HG02938 (cell line): ENCODE results near the gene F2R.
"Not testable (repeated sequence)": the region's sequence is repeated elsewhere in the genome, so short reads cannot be mapped to it uniquely, and the experiment has no call there.

Source experiments
- ATAC-seq: cut with Tn5 transposase; IDR thresholded peaks from one replicate; pipeline ENCODE4 v1.9.1; 2021; ENCODE audit warnings: mild to moderate bottlenecking, moderate library complexity; ENCODE audit not compliant: unreplicated experiment

The F2R gene

DNA sequence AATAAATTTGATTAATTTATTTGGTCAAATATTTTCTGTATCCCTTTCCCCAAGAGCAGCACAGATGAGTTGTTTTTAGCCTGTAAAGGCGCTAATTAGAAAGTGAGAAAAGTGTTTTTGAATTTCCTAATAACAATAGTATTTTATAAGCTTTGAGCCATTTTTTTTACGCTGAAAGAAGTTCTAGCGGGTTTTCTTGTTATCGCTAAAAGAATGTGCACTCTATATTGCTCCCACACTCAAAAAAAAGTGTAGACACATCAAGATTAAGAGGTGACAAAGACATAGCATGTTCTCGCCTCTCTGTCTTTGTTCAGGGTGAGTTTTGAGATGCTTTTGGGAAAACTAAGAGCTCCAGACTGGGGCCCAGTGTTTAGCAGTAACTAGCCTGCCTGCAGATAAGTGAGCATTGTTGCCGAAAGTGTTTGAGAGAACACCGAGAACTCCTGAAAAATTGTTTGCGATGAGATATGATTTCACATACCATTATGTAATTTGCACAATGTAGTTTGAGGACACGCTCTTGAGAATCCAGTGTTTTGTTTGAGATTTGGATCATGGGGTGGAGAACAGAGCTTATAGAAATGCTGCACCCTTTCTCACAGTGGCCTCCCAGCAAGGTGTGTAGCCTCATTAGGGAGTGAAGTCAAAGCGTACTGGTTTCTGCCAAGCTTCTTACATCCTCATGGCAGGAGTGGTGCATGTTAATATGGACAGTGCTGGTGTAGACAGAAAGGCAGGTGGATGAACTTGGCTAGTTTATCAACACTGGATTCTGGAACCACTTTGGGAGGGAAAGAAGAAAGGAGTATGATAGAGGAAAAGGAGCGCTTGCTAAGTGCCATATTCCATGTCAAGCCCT lies 1.5 kb downstream of the F2R start:
- ATAC-seq = no peak

DNA sequence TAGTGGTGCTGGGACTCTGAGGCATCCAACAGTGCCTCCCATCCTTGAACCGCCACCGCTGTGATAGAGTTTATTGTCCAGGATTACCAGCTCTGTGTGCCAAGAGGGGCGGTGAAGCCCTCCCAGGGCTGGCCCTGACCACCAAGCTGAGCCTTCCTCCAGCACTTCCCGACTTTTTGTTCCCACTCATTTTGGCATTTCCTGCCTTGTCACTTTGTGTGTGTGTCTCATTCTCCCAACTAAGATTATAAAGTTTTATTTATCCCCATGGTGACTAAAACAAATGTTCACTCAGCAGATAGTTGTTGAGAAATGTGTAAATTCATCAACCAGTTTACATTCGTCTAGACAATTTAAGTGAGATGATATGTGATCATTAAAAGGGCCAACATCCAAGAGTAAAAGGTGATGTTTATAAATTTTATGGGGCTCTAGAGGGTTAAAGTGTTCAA lies 2.5 kb downstream of the F2R start:
- no peak for ATAC-seq

DNA sequence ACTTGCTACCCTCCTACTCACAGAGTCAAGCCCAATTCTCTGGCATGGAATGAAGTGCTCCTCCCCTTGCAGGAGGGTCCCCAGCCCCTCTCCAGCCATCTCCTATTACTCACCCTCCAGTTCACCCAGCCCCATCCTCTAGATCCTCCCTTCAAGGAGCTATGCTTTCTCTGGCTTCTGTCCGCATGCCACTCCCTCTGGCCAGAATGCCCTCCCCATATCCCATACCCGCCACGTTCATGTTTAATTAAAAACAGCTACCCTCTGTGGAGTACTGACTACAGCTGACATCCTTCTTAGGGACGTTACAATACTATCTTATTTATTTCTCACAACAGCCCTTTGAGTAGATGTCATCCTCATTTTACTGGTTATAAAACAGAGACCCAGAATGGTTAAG lies 3.0 kb downstream of the F2R start:
- ATAC-seq = no peak

DNA sequence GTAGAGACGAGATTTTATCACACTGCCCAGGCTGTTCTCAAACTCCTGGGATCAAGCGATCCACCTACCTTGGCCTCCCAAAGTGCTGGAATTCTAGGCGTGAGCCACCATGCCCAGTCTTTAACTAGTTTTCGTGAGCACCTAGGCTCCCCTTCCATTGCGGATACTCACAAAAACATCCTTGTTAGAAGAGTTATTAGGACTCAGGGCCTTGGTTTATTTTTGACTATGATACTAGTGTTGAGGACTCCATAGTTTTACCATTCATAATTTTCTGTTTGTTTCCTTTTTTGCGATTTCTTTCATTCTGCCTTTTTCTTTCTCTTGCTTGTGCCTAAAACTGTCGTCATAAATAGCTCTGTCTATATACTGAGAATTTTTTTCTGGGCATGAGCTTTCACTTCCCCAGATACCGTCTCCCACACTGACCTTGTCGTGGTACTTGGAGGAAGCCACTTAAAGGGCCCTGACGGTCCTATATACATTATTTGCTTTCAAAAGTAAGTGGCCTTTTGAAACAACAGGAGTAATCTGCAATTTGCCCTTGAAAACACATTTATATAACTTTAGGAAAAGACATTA lies 5.2 kb downstream of the F2R start:
- peak; percentile 93 for ATAC-seq

DNA sequence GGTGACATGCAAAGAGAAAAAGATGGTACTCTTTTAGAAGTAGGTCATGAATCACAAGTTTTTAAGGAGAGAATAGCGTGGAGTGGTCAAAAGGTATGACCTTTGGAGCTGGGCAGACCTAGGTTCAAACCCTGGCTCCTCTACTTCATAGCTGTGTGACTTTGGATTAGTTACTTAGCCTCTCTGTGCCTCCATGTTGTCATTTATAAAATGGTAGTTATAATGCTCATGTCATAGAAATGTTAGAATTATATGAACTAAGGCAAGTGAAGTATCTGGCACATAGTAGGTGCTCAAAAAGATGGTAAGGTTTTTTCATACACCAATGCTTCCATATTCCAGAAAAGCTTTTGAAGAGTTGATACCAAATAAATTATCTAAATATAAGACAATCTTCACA lies 7.3 kb downstream of the F2R start:
- ATAC-seq = no peak

DNA sequence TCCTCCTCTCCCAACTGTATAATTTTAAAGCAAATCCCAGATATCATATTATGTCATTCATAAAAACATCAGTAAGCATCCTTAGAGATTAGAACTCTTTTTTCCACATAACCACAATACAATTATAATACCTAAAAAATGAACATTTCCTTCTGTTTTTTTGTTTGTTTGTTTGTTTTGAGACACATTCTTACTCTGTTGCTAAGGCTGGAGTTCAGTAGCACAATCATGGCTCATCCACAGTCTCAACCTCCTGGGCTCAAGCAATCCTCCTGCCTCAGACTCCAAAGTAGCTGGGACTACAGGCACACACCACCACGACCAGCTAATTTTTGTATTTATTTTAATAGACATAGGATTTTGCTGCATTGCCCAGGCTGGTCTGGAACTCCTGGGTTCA lies 8.0 kb downstream of the F2R start:
- ATAC-seq = no peak

DNA sequence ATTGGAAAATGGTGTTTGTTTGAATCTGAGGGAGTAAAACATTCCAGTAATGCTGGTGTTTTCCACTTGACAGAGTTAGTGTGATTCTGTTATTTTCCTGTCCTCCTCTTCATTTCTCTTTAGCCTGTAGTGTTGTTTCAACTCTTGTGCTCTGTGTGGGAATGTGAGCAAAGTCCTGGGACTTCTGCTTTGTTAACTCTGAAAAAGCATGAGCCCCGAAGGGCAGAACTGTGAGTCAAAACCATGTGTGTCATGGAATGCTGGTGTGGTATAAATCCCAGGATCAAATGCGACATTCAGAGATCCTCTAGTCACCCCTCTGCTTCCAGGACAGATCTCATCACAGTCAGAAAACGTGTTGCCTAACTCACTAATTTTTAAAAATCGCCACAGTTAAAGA lies 8.9 kb downstream of the F2R start:
- no peak for ATAC-seq

DNA sequence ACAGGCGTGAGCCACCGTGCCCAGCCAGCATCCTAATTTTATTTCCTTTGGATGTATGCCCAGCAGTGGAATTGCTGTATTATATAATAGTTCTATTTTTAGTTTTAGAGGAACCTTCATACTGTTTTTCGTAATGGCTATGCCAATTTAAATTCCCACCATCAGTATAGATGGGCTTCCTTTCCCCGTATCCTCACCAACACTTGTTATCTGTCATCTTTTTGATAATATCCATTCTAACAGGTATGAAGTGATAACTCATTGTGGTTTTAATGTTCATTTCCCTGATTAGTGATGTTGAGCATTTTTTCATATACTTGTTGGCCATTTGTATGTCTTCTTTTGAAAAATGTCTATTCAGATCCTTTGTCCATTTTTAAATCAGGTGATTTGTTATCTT lies 13.0 kb downstream of the F2R start:
- ATAC-seq = no peak

DNA sequence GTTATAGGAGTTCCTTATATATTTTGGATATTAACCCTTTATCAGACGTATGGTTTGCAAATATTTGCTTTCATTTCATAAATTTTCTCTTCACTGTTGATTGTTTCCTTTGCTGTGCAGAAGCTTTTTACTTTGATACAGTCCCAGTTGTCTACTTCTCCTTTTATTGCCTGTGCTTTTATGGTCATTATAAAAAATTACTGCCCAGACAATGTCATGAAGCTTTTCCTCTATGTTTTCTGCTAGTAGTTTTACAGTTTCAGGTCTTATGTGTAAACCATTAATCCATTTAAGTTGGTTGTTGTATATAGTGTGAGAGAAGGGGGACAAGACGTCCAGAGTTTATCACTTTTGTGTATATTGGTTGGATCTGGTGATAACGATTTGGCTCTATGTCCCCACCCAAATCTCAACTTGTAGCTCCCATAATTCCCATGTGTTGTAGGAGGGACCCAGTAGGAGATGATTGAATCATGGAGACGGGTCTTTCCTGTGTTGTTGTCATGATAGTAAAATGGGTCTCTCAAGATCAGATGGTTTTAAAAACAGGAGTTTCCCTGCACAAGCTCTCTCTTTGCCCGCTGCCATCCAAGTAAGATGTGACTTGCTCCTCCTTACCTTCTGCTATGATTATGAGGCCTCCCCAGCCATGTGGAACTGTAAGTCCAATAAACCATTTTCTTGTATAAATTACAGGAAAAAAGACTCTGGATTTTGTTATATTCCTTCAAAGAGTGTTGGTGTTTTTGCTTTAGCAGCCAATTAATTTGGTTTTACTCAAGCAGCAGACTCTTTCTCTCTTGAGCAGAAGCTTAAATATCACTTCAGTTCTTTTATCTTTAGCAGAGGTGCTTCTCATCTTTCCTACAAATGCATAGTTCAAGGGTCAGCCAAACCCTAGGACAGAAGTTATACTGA lies 13.7 kb downstream of the F2R start:
- ATAC-seq = no peak

DNA sequence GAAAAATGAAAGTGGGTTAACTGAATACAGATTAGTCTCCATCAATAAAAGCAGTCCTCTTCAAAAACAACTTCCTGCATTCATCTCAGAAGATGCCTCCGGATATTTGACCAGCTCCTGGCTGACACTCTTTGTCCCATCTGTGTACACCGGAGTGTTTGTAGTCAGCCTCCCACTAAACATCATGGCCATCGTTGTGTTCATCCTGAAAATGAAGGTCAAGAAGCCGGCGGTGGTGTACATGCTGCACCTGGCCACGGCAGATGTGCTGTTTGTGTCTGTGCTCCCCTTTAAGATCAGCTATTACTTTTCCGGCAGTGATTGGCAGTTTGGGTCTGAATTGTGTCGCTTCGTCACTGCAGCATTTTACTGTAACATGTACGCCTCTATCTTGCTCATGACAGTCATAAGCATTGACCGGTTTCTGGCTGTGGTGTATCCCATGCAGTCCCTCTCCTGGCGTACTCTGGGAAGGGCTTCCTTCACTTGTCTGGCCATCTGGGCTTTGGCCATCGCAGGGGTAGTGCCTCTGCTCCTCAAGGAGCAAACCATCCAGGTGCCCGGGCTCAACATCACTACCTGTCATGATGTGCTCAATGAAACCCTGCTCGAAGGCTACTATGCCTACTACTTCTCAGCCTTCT lies 16.6 kb downstream of the F2R start:
- ATAC-seq = no peak

DNA sequence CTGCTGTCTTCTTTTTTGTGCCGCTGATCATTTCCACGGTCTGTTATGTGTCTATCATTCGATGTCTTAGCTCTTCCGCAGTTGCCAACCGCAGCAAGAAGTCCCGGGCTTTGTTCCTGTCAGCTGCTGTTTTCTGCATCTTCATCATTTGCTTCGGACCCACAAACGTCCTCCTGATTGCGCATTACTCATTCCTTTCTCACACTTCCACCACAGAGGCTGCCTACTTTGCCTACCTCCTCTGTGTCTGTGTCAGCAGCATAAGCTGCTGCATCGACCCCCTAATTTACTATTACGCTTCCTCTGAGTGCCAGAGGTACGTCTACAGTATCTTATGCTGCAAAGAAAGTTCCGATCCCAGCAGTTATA lies 17.1 kb downstream of the F2R start:
- no peak for ATAC-seq

DNA sequence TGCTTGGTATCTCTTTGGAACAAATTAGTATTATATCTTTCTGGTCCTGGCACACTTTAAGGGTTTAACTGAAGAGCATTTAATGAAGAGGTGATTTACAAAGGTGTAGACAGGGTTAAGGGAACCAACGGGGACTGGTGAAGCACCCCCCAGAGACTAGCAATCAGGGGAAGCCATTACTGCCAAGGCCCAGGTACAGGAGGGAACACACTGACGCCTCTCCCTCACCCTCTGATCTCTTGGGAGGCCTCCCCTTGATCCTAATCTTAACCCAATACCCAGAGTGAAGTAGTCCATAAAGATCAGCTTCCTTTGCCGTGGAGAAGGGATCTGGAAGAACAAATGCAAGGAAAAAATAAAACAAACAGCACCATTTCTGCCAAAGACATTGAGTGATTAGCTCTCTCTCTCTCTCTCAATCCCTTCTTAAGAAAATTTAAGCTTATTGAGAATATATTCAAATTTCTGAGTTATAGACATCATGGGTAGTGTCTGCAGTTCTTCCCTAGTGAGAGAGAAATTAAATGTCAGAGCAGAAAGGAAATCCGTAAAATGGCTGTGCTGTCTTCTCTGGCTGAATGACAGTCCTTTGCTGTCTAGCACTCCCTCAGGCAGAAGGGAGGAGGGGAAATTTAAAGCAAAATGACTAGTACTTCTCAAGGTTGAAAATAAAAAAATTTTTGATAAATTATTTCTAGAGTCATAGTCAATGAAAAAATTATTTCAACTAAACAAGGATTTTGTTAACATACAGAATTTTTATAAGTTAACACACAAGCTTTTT lies 20.0 kb downstream of the F2R start:
- no peak for ATAC-seq

DNA sequence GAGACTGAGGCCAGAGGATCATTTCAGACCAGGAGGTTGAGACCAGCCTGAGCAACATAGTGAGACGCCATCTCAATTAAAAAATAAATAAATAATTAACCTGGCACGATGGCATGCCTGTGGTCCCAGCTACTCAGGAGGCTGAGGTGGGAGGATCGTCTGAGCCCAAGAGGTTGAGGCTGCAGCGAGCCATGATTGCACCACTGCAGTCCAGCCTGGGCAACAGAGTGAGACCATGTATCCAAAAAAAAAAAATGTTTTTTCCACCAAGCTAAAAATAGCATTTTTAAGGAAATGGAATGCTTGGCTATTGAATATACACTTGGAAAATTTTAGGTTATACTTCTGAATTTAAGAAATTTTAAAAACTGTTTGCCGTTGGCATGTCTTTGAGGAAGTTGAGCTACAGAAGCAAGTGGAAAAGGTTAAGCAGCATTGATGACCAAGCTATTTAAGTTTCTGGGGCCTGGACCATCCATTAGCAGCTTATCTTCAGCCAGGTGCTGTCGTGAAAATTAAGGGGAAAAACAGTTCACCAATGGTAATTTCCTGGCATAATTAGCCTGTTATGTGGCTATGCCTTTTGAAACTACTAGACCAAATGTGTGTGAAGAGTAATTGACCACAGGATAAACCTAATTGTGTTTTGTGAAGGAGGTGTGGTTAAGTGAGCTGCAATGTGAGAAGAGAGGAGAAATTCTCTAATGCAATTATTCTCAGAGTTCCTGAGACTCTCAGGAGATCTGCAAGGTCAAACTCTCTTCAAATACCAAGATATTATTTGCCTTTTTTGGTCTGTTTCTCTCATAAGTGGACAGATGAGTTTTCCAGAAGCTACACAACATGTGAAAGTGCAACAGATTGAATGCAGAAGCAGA lies 21.0 kb downstream of the F2R start:
- no peak for ATAC-seq

DNA sequence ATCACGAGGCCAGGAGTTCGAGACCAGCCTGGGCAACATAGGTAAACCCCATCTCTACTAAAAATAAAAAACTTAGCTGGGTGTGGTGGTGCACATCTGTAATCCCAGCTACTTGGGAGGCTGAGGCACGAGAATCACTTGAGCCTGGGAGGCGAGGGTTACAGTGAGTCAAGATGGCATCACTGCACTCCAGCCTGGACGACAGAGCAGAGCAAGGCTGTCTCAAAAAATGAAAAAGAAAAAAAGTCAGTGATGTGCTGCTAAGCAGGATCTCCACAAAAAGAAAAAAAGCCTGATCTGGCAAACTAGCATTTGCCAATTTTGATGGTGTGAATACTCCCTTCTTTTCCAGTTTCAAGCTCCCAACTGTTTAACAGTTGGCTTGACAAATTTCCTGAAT lies 21.9 kb downstream of the F2R start:
- ATAC-seq = no peak

DNA sequence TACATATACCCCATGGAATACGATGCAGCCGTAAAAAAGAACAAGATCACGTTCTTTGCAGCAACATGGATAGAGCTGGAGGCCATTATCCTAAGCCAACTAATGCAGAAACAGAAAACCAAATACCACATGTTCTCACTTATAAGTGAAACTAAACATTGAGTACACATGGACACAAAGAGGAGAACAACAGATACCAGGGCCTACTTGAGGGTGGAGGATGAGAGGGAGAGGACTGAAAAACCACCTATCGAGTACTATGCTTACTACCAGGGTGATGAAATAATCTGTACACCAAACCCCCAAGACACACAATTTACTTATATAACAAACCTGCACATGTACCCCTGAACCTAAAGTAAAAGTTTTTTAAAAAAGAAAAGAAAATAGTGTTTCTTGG lies 25.6 kb downstream of the F2R start:
- ATAC-seq = not testable (repeated sequence)

DNA sequence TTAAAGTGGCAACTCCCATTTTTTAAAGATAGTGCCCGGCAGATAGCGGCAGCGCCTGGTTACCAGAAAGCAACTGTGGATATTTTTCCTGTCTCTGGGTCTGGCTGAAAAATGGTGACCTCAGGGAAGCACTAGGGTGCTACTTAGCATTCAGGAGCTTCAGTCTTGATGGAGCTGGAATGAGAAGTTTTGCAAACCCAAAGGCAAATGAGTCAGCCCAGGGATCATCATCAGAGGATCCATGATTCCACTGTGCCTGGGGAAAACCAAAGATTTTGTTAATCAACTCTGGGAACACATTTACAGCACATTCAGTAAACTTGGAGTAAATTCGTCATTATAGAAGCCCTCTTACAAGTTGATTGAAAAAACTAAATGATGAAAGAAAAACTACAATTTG lies 26.7 kb downstream of the F2R start:
- ATAC-seq = no peak

DNA sequence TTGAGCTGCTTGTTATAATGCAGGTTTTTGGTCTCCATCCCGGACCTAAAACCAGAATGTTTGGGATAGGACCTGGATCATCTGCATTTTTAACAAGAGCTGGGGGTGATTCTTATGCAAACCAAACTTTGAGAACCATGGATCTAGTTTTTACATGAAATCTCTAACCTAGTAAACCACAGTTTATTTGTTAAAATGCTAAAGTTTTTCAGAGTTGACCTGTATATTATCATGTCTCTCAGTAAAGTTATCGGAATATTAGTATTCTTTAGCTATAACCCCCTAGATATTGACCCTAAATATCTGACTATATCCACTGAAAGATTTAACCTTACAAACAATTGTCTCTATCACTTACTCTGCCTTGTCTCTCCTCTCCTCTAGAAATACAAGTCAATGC lies 28.7 kb downstream of the F2R start:
- ATAC-seq = no peak

DNA sequence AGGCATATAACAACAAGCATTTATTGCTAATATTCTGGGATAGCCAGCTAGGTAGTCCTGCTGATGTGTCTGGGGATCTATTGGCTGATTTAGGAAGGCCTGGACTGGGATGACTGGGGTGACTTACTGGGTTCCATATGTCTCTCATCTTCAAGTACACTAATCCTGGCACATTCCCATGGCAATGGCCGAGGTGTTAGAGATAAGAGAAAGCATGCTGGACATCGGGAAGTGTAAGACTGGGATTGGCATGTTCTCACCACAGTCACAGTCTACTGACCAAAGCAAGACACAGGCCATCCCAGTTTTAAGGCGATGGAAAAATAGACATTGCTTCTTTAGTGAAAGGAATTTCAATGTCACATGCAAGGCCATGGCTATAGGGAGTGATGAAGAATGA lies 29.7 kb downstream of the F2R start:
- ATAC-seq = no peak

DNA sequence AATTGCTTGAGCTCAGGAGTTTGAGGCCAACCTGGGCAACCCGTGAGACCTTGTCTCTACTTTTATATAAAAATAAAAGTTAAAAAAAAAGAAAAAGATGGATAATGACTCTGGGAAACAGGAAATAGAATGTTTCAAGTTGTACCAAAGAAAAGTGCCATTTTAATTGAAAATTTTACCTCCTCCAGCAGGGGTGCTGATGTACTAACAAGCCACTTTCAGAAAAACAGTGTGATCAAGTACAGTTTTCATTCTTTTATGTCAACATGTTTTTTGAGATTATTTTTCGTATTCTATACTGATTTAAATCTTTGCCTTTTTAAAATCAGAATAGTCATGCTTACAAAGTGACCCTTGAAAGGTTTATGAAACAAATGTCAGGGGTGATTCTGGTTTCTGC lies 30.8 kb downstream of the F2R start:
- ATAC-seq = no peak
